ENCODE results near the gene CREBL2. TPM values are rescaled to one million over a fixed set of nuclear protein-coding genes. Genes with fewer than 3 reads are reported as not detected.
A peak's percentile ranks its signal among the peaks of the same experiment; 100 is the strongest.
"Not testable (repeated sequence)": the region's sequence is repeated elsewhere in the genome, so short reads cannot be mapped to it uniquely, and the experiment has no call there.

The CREBL2 gene
- total RNA-seq, 1 donor from 2014 or later, result 11.3 TPM

GRCh38 chr12:12610711-12611110 is 965 bp upstream of the CREBL2 start:
- Mint-ChIP-seq H3K4me3 (ENCODE audit: unreplicated experiment) (peak overlapping the region; percentile 85), H3K36me3 (ENCODE audit: low read depth) (no peaks in the 10 kb centered on the region), H3K9me3 (ENCODE audit: low read depth) (no peaks in the 10 kb centered on the region), H3K27me3 (ENCODE audit: low read depth) (no peaks in the 10 kb centered on the region), H3K27ac (ENCODE audit: unreplicated experiment) (peak overlapping the region; percentile 94), H3K4me1 (ENCODE audit: low read depth) (peaks cover 34% of the 10 kb centered on the region)
- TF ChIP-seq CTCF (IDR thresholded peaks at IDR 0.05), result no peak
- no peak for DNase-seq (ENCODE audit: low spot score)

GRCh38 chr12:12612358-12612757 is 682 bp downstream of the CREBL2 start:
- H3K9me3 Mint-ChIP-seq (ENCODE audit: low read depth), result no peaks in the 10 kb centered on the region
- no peak for TF ChIP-seq CTCF (IDR thresholded peaks at IDR 0.05)
- peak overlapping the region; percentile 94 for H3K27ac Mint-ChIP-seq (ENCODE audit: unreplicated experiment)
- H3K4me3 Mint-ChIP-seq (ENCODE audit: unreplicated experiment), result peak overlapping the region; percentile 85
- no peak for DNase-seq (ENCODE audit: low spot score)
- peaks cover 27% of the 10 kb centered on the region for H3K4me1 Mint-ChIP-seq (ENCODE audit: low read depth)
- H3K36me3 Mint-ChIP-seq (ENCODE audit: low read depth), result no peaks in the 10 kb centered on the region
- H3K27me3 Mint-ChIP-seq (ENCODE audit: low read depth), result no peaks in the 10 kb centered on the region

- DNase-seq (ENCODE audit: low spot score), result no peak
- no peak for TF ChIP-seq CTCF (IDR thresholded peaks at IDR 0.05)
- Mint-ChIP-seq H3K27me3 (ENCODE audit: low read depth) (no peaks in the 10 kb centered on the region), H3K27ac (ENCODE audit: unreplicated experiment) (no peak overlapping the region), H3K36me3 (ENCODE audit: low read depth) (no peaks in the 10 kb centered on the region), H3K9me3 (ENCODE audit: low read depth) (no peaks in the 10 kb centered on the region), H3K4me1 (ENCODE audit: low read depth) (peaks cover 25% of the 10 kb centered on the region), H3K4me3 (ENCODE audit: unreplicated experiment) (peak overlapping the region; percentile 85)
Measured at GRCh38 chr12:12613344-12613743, 1.7 kb downstream of the CREBL2 start.

GRCh38 chr12:12614342-12614741 is 2.7 kb downstream of the CREBL2 start:
- no peak overlapping the region for H3K4me3 Mint-ChIP-seq (ENCODE audit: unreplicated experiment)
- H3K9me3 Mint-ChIP-seq (ENCODE audit: low read depth), result no peaks in the 10 kb centered on the region
- no peak for TF ChIP-seq CTCF (IDR thresholded peaks at IDR 0.05)
- H3K27me3 Mint-ChIP-seq (ENCODE audit: low read depth), result no peaks in the 10 kb centered on the region
- no peak for DNase-seq (ENCODE audit: low spot score)
- H3K4me1 Mint-ChIP-seq (ENCODE audit: low read depth), result peaks cover 25% of the 10 kb centered on the region
- no peak overlapping the region for H3K27ac Mint-ChIP-seq (ENCODE audit: unreplicated experiment)
- H3K36me3 Mint-ChIP-seq (ENCODE audit: low read depth), result no peaks in the 10 kb centered on the region

- Mint-ChIP-seq H3K9me3 (ENCODE audit: low read depth) (no peaks in the 10 kb centered on the region), H3K4me3 (ENCODE audit: unreplicated experiment) (no peak overlapping the region), H3K27ac (ENCODE audit: unreplicated experiment) (no peak overlapping the region), H3K4me1 (ENCODE audit: low read depth) (peaks cover 17% of the 10 kb centered on the region), H3K27me3 (ENCODE audit: low read depth) (no peaks in the 10 kb centered on the region), H3K36me3 (ENCODE audit: low read depth) (no peaks in the 10 kb centered on the region)
- no peak for DNase-seq (ENCODE audit: low spot score)
- no peak for TF ChIP-seq CTCF (IDR thresholded peaks at IDR 0.05)
Measured at GRCh38 chr12:12616512-12617310, 5.0 kb downstream of the CREBL2 start.

GRCh38 chr12:12618064-12618463 is 6.4 kb downstream of the CREBL2 start:
- not testable (repeated sequence) for H3K36me3 Mint-ChIP-seq (ENCODE audit: low read depth); DNase-seq (ENCODE audit: low spot score); H3K27ac Mint-ChIP-seq (ENCODE audit: unreplicated experiment); H3K9me3 Mint-ChIP-seq (ENCODE audit: low read depth); H3K4me3 Mint-ChIP-seq (ENCODE audit: unreplicated experiment); H3K27me3 Mint-ChIP-seq (ENCODE audit: low read depth); H3K4me1 Mint-ChIP-seq (ENCODE audit: low read depth)
